Natural killer cell (primary cell): ENCODE measurements around the gene USP10. TPM values are rescaled to one million over a fixed set of nuclear protein-coding genes. Genes with fewer than 3 reads are reported as not detected.

ENCODE experiments used
- ATAC-seq, 3 donors: fragments of 150-1000 bp in 2 of 3; fragments of 200-7000 bp in 1 of 3; cut with Tn5 transposase; 1 replicate in 1 of 3; 2 replicates in 2 of 3; pipeline ENCODE4 v1.10.0; 2021; ENCODE audit warnings: mild to moderate bottlenecking in 2 of 3, moderate library complexity in 2 of 3
- DNase-seq, 2 donors: peaks; one replicate each; pipeline versions ENCODE4 v3.0.0 to v3.0.0-alpha.2; 2013 to 2021; ENCODE audit warnings: mixed read lengths in 1 of 2
- H3K27ac ChIP-seq: one replicate; pipeline ENCODE4 v1.5.1; 2013; ENCODE audit warnings: mild to moderate bottlenecking, low read length
- H3K27me3 ChIP-seq: one replicate; pipeline ENCODE4 v1.6.1; 2013; ENCODE audit warnings: low read length; ENCODE audit not compliant: control insufficient read depth, insufficient read depth
- H3K36me3 ChIP-seq: one replicate; pipeline ENCODE4 v1.6.1; 2013; ENCODE audit warnings: low read length; ENCODE audit not compliant: control insufficient read depth, insufficient read depth
- H3K4me1 ChIP-seq: one replicate; pipeline ENCODE4 v1.6.1; 2013; ENCODE audit warnings: low read length; ENCODE audit not compliant: control insufficient read depth, insufficient read depth
- H3K4me3 ChIP-seq: one replicate; pipeline ENCODE4 v1.5.1; 2013; ENCODE audit warnings: low read length
- H3K9me3 ChIP-seq: one replicate; pipeline ENCODE4 v1.6.1; 2013; ENCODE audit warnings: low read length; ENCODE audit not compliant: control insufficient read depth, insufficient read depth
- H3K27ac Mint-ChIP-seq, 2 donors: one replicate each; pipeline ENCODE4 v1.8.0; 2022; ENCODE audit warnings: mild to moderate bottlenecking in 2 of 2, mixed read lengths in 2 of 2, moderate library complexity in 1 of 2
- H3K27me3 Mint-ChIP-seq, 2 donors: one replicate each; pipeline ENCODE4 v1.8.0; 2022; ENCODE audit warnings: low read depth in 2 of 2, mixed read lengths in 2 of 2
- H3K36me3 Mint-ChIP-seq: one replicate; pipeline ENCODE4 v1.8.0; 2022; ENCODE audit warnings: mixed read lengths
- H3K4me1 Mint-ChIP-seq, 2 donors: one replicate each; pipeline ENCODE4 v1.8.0; 2022; ENCODE audit warnings: mixed read lengths in 2 of 2
- H3K4me3 Mint-ChIP-seq: one replicate; pipeline ENCODE4 v1.8.0; 2022; ENCODE audit warnings: mild to moderate bottlenecking, moderate library complexity, mixed read lengths
- H3K9me3 Mint-ChIP-seq, 2 donors: one replicate each; pipeline ENCODE4 v1.8.0; 2022; ENCODE audit warnings: mixed read lengths in 2 of 2
- CTCF ChIP-seq: fragments of 200-600 bp; IDR thresholded peaks from one replicate; pipeline ENCODE4 v1.8.0; 2022; ENCODE audit warnings: antibody characterized with exemption
- WGBS: methylation state at CpG from one replicate; pipeline ENCODE4 v1.1.7; 2013; ENCODE audit warnings: missing lambda C conversion rate; ENCODE audit not compliant: insufficient coverage; 5-methylcytosine and 5-hydroxymethylcytosine counted together
- intact Hi-C: fragments of 100-400 bp; cut with micrococcal nuclease; formaldehyde crosslinking; loops from one replicate; pipeline ENCODE4 v1.14.2; 2022
- total RNA-seq, 4 donors: library from RNA; stranded (reverse); fragments of 120-200 nt in 1 of 4; gene quantifications; one replicate each; pipeline versions ENCODE4 v1.2.3 to v1.2.4, GENCODE V29; 2013 to 2022

The USP10 gene
- total RNA-seq, 3 donors from 2014 or later (not counting 1 experiment from before 2014, with no cell fraction given): 78.4 to 103 (median 100) TPM

GRCh38 chr16:84791088-84791487 lies 91.3 kb downstream of the USP10 start:
- H3K27ac ChIP-seq: no peak overlapping the region

GRCh38 chr16:84791501-84791900 lies 91.7 kb downstream of the USP10 start:
- Mint-ChIP-seq H3K4me1 (no peaks in the 10 kb centered on the region), H3K27me3 (no peaks in the 10 kb centered on the region), H3K36me3 (no peaks in the 10 kb centered on the region), H3K4me3 (no peak overlapping the region), H3K27ac (no peak overlapping the region), H3K9me3 (no peaks in the 10 kb centered on the region)
- ATAC-seq: no peak
- Histone ChIP-seq H3K27me3 (no peaks in the 10 kb centered on the region), H3K4me3 (no peak overlapping the region), H3K9me3 (no peaks in the 10 kb centered on the region), H3K4me1 (no peaks in the 10 kb centered on the region), H3K36me3 (no peaks in the 10 kb centered on the region), H3K27ac (no peak overlapping the region)
- intact Hi-C loops: no loop called here
- 98% methylated on average over 5 of the region's 6 CpGs for WGBS
- no peak for TF ChIP-seq CTCF
- DNase-seq: no peak

More at GRCh38 chr16:84791088-84791487, 91.3 kb downstream of the USP10 start:
- DNase-seq (no peak), ATAC-seq (no peak)
- no peaks in the 10 kb centered on the region for H3K27me3 ChIP-seq
- H3K4me1 ChIP-seq: no peaks in the 10 kb centered on the region
- TF ChIP-seq CTCF: no peak
- H3K4me3 ChIP-seq: no peak overlapping the region
- 98% methylated on average over 11 of the region's 12 CpGs for WGBS
- no peaks in the 10 kb centered on the region for H3K36me3 ChIP-seq
- intact Hi-C loops: no loop called here
- no peaks in the 10 kb centered on the region for H3K9me3 Mint-ChIP-seq
- H3K27me3 Mint-ChIP-seq: no peaks in the 10 kb centered on the region
- H3K36me3 Mint-ChIP-seq: no peaks in the 10 kb centered on the region
- no peak overlapping the region for H3K27ac Mint-ChIP-seq
- no peaks in the 10 kb centered on the region for H3K9me3 ChIP-seq
- H3K4me3 Mint-ChIP-seq: no peak overlapping the region
- H3K4me1 Mint-ChIP-seq: no peaks in the 10 kb centered on the region

GRCh38 chr16:84794186-84794585 lies 94.4 kb downstream of the USP10 start:
- 95% methylated on average over 6 of the region's 6 CpGs for WGBS
- no peaks in the 10 kb centered on the region for H3K9me3 ChIP-seq
- Mint-ChIP-seq H3K4me3 (no peak overlapping the region), H3K9me3 (no peaks in the 10 kb centered on the region), H3K4me1 (no peaks in the 10 kb centered on the region), H3K36me3 (no peaks in the 10 kb centered on the region), H3K27me3 (no peaks in the 10 kb centered on the region), H3K27ac (no peak overlapping the region)
- no peak overlapping the region for H3K4me3 ChIP-seq
- H3K4me1 ChIP-seq: no peaks in the 10 kb centered on the region
- no peak for ATAC-seq
- H3K36me3 ChIP-seq: no peaks in the 10 kb centered on the region
- H3K27me3 ChIP-seq: no peaks in the 10 kb centered on the region
- no peak for TF ChIP-seq CTCF
- no peak overlapping the region for H3K27ac ChIP-seq
- no peak for DNase-seq
- intact Hi-C loops: no loop called here

GRCh38 chr16:84794626-84795025 lies 94.8 kb downstream of the USP10 start:
- ATAC-seq (no peak), DNase-seq (no peak)
- Mint-ChIP-seq H3K4me1 (no peaks in the 10 kb centered on the region), H3K4me3 (no peak overlapping the region), H3K27me3 (no peaks in the 10 kb centered on the region), H3K9me3 (no peaks in the 10 kb centered on the region), H3K27ac (no peak overlapping the region), H3K36me3 (no peaks in the 10 kb centered on the region)
- Histone ChIP-seq H3K9me3 (no peaks in the 10 kb centered on the region), H3K4me3 (no peak overlapping the region), H3K36me3 (no peaks in the 10 kb centered on the region), H3K4me1 (no peaks in the 10 kb centered on the region), H3K27ac (no peak overlapping the region), H3K27me3 (no peaks in the 10 kb centered on the region)
- intact Hi-C loops: no loop called here
- WGBS: 97% methylated on average over 19 of the region's 19 CpGs
- TF ChIP-seq CTCF: no peak
